ENCODE data around the gene ASPSCR1. TPM values are rescaled to one million over a fixed set of nuclear protein-coding genes. Genes with fewer than 3 reads are reported as not detected.

ASPSCR1 gene
- total and polyA plus RNA-seq, 2 of the 13 experiments (the other 11 are each of a cell fraction or from before 2014, with no cell fraction given) = 274 to 314 TPM

- TF ChIP-seq, protein P1, sequence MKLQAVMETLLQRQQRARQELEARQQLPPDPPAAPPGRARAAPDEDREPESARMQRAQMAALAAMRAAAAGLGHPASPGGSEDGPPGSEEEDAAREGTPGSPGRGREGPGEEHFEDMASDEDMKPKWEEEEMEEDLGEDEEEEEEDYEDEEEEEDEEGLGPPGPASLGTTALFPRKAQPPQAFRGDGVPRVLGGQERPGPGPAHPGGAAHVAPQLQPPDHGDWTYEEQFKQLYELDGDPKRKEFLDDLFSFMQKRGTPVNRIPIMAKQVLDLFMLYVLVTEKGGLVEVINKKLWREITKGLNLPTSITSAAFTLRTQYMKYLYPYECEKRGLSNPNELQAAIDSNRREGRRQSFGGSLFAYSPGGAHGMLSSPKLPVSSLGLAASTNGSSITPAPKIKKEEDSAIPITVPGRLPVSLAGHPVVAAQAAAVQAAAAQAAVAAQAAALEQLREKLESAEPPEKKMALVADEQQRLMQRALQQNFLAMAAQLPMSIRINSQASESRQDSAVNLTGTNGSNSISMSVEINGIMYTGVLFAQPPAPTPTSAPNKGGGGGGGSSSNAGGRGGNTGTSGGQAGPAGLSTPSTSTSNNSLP (IDR thresholded peaks at IDR 0.05; ENCODE audit: low read depth, low read length) = no peak
- TF ChIP-seq, protein P2, sequence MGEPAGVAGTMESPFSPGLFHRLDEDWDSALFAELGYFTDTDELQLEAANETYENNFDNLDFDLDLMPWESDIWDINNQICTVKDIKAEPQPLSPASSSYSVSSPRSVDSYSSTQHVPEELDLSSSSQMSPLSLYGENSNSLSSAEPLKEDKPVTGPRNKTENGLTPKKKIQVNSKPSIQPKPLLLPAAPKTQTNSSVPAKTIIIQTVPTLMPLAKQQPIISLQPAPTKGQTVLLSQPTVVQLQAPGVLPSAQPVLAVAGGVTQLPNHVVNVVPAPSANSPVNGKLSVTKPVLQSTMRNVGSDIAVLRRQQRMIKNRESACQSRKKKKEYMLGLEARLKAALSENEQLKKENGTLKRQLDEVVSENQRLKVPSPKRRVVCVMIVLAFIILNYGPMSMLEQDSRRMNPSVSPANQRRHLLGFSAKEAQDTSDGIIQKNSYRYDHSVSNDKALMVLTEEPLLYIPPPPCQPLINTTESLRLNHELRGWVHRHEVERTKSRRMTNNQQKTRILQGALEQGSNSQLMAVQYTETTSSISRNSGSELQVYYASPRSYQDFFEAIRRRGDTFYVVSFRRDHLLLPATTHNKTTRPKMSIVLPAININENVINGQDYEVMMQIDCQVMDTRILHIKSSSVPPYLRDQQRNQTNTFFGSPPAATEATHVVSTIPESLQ (CRISPR knock-in tag; conservative IDR thresholded peaks at IDR 0.05) = no peak; the same call in 1 of the 2 replicates
- TF ChIP-seq, protein P3, sequence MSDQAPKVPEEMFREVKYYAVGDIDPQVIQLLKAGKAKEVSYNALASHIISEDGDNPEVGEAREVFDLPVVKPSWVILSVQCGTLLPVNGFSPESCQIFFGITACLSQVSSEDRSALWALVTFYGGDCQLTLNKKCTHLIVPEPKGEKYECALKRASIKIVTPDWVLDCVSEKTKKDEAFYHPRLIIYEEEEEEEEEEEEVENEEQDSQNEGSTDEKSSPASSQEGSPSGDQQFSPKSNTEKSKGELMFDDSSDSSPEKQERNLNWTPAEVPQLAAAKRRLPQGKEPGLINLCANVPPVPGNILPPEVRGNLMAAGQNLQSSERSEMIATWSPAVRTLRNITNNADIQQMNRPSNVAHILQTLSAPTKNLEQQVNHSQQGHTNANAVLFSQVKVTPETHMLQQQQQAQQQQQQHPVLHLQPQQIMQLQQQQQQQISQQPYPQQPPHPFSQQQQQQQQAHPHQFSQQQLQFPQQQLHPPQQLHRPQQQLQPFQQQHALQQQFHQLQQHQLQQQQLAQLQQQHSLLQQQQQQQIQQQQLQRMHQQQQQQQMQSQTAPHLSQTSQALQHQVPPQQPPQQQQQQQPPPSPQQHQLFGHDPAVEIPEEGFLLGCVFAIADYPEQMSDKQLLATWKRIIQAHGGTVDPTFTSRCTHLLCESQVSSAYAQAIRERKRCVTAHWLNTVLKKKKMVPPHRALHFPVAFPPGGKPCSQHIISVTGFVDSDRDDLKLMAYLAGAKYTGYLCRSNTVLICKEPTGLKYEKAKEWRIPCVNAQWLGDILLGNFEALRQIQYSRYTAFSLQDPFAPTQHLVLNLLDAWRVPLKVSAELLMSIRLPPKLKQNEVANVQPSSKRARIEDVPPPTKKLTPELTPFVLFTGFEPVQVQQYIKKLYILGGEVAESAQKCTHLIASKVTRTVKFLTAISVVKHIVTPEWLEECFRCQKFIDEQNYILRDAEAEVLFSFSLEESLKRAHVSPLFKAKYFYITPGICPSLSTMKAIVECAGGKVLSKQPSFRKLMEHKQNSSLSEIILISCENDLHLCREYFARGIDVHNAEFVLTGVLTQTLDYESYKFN (CRISPR knock-in tag; conservative IDR thresholded peaks at IDR 0.05) = peak; percentile 65; the same call in 1 of the 2 replicates
- TF ChIP-seq ZNF557 (CRISPR knock-in tag; IDR thresholded peaks at IDR 0.05) (no peak), ZFX (CRISPR knock-in tag; IDR thresholded peaks at IDR 0.05; ENCODE audit: low read depth) (peak; percentile 92), ATF5 (CRISPR knock-in tag; IDR thresholded peaks at IDR 0.05; ENCODE audit: low read depth) (no peak), ZNF414 (CRISPR knock-in tag; IDR thresholded peaks at IDR 0.05) (peak; percentile 62), HOXA5 (CRISPR knock-in tag; IDR thresholded peaks at IDR 0.05) (peak; percentile 80), FOXP4 (CRISPR knock-in tag; IDR thresholded peaks at IDR 0.05) (peak; percentile 43; the same call in 1 of the 2 replicates), PTBP1 (IDR thresholded peaks at IDR 0.05; ENCODE audit: low read depth, low read length, poor library complexity, severe bottlenecking) (peak; percentile 32), ZNF7 (CRISPR knock-in tag; IDR thresholded peaks at IDR 0.05) (no peak), GATAD1 (CRISPR knock-in tag; IDR thresholded peaks at IDR 0.05) (peak; percentile 89), ZNF30 (CRISPR knock-in tag; IDR thresholded peaks at IDR 0.05) (no peak)
- TF ChIP-seq, protein P4, sequence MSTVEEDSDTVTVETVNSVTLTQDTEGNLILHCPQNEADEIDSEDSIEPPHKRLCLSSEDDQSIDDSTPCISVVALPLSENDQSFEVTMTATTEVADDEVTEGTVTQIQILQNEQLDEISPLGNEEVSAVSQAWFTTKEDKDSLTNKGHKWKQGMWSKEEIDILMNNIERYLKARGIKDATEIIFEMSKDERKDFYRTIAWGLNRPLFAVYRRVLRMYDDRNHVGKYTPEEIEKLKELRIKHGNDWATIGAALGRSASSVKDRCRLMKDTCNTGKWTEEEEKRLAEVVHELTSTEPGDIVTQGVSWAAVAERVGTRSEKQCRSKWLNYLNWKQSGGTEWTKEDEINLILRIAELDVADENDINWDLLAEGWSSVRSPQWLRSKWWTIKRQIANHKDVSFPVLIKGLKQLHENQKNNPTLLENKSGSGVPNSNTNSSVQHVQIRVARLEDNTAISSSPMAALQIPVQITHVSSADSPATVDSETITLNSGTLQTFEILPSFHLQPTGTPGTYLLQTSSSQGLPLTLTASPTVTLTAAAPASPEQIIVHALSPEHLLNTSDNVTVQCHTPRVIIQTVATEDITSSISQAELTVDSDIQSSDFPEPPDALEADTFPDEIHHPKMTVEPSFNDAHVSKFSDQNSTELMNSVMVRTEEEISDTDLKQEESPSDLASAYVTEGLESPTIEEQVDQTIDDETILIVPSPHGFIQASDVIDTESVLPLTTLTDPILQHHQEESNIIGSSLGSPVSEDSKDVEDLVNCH (CRISPR knock-in tag; IDR thresholded peaks at IDR 0.05) = no peak
Measured at GRCh38 chr17:81927653-81928543, 49.5 kb upstream of the ASPSCR1 start, which contains the start of gene MAFG (continued).
